Cardiac septum (tissue), 1 donor: Measurements from ENCODE around the gene SULT4A1. TPM values are rescaled to one million over a fixed set of nuclear protein-coding genes. Genes with fewer than 3 reads are reported as not detected.
"Not testable (repeated sequence)": the region's sequence is repeated elsewhere in the genome, so short reads cannot be mapped to it uniquely, and the experiment has no call there.

Source experiments
- DNase-seq: peaks from one replicate; pipeline ENCODE4 v3.0.0-alpha.2; 2020; ENCODE audit warnings: low spot score
- intact Hi-C: fragments of 100-400 bp; cut with DNase I; formaldehyde crosslinking; loops from one replicate; pipeline ENCODE4 v1.14.0; 2022
- long read RNA-seq: library from polyadenylated mRNA; unstranded; transcript quantifications from one replicate; pipeline ENCODE4 v2.0.0, GENCODE V29; 2021
- total RNA-seq: library from RNA; stranded (reverse); fragmentation: NEBNext Ultra II Directional; extraction: Animal tissue kit (Norgen Biotek cat#: 25700); gene quantifications from one replicate; pipeline ENCODE4 v1.2.1, GENCODE V29; 2021
- donor health status: DM: no; HTN: no; CAD: no.

The SULT4A1 gene, protein sequence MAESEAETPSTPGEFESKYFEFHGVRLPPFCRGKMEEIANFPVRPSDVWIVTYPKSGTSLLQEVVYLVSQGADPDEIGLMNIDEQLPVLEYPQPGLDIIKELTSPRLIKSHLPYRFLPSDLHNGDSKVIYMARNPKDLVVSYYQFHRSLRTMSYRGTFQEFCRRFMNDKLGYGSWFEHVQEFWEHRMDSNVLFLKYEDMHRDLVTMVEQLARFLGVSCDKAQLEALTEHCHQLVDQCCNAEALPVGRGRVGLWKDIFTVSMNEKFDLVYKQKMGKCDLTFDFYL
- total RNA-seq = 0.13 TPM
- long read RNA-seq = 0 reads

DNA sequence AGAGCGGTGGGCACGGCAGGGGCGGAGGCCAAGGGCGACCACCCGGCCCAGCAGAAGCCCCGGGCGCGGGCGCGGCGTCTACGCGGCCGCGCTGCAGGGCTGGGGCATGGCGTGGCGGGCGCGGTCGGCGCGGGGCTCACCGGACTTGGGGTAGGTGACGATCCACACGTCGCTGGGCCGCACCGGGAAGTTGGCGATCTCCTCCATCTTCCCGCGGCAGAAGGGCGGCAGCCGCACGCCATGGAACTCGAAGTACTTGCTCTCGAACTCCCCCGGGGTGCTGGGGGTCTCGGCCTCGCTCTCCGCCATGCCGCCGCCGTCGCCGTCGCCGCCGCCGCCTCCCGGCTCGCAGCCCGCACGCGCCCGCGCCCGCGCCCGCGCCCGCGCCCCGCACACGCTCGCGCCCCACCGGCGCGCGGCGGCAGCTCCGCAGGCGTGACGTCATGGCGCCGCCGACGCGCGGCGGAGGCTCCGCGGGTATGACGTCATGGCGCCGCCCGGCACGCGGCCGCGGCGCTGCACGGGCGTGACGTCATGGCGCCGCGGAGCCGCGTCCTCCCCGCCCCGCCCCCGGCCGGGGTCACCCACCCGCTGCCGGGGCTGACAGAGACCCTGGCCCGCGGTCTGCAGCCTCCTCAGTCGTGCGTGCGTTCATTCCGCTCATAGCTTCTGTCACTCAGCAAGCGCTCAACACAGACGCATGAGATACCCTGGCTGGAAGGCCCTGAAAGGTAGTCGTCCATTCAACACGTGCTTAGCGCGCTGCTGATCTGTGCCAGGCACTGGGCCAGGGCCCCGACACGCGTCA lies at the start of gene SULT4A1:
TSS of gene SULT4A1 (minus strand) at position 440 of the 808 bp plus-strand sequence. CDS start at position 309, 131 bp downstream.
- DNase-seq = peak; percentile 65
- intact Hi-C loops = no loop called here

DNA sequence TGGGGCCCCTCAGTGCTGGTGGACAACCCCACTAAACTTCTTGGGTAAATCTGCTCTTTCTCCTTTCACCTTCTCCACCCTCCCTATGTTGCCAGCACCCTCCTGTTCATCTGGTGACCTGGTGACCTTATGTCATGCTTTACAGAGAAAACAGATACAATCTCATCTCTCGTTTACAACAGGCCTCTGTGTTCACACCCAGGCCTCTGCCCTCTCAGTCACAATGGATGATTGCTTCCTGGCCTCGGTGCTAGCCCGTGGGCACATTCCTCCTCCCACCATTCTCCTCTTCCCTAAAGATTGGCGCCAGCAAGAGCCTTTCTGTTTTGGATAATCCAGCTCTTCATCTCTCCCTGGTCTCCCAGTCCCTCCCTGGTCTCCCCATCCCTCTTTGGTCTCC lies 49.0 kb upstream of the SULT4A1 start:
- intact Hi-C loops = no loop called here

DNA sequence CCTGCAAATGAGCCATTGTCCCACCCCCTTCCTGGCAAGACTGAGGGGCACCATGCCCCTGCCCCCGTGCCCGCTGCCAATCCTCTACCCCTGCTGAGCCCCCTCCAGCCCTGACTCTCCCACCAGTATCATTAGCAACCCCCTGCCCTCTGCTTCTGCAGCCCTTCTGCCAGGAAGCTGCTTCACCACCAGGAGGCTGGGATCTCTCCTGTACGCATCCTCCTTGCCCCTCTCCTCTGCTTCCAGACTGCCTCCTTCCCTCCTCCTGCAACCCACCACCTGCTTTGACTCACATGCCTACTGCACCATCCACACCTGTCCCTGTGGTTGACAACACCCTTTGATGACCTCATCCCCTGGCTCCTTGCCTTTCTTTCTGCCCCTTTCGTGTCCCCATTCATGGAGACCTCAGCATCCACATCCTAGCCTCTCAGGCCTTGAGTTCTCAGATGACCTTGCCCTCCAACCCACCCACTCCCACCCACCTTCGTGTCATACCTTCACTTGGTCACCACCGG lies 47.9 kb upstream of the SULT4A1 start:
- intact Hi-C loops = no loop called here
- DNase-seq = no peak

More for the DNA sequence above, 49.0 kb upstream of the SULT4A1 start:
- DNase-seq = no peak

DNA sequence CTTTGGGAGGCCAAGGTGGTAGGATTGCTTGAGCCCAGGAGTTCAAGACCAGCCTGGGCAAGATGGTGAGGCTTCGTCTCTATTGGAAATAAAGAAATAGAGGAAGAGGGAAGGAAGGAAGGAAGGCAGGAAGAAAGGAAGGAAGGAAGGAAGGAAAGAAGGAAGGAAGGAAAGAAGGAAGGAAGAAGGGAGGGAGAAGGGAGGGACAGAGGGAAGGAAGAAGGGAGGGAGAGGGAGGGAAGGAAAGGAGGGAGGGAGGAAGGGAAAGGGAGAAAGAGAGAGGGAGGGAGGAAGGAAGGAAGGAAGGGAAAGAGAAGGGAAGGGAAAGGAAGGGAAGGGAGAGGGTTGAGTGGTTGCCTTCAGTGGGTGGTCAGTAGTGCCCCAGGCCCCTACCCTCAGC lies 47.4 kb upstream of the SULT4A1 start:
- DNase-seq = no peak

DNA sequence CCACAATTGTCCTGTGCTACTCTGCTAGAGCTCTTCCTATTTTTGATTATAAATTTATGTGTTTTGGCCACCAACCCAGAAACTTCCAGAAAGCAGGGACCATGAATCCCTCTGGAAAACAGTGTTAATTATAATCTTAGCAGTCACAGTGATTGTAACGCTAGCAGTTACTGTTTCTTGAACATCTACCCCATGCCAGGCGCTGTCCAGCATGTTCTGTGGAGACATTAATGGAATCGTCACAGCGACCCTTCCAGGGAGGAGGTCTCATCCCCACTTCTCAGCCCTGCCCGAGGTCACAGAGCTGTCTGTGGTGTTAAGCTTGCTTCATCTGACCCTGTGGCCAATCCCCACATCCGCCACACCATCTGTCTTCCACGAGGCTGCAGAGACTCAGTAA lies 43.4 kb upstream of the SULT4A1 start:
- intact Hi-C loops = no loop called here

More for the DNA sequence above, 47.4 kb upstream of the SULT4A1 start:
- intact Hi-C loops = no loop called here

DNA sequence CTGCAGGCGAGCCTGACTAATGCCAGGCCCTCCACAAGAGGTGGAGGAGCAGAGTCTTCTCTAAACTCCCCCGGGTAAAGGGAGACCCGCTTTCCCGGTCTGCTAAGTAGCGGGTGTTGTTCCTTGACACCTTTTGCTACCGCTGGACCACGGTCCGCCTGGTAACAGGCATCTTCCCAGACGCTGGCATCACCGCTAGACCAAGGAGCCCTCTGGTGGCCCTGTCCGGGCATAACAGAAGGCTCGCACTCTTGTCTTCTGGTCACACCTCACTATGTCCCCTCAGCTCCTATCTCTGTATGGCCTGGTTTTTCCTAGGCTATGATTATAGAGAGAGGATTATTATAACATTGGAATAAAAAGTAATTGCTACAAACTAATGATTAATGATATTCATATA lies 42.1 kb upstream of the SULT4A1 start:
- DNase-seq, intact Hi-C loops: not testable (repeated sequence)

More for the DNA sequence above, 43.4 kb upstream of the SULT4A1 start:
- DNase-seq = no peak

DNA sequence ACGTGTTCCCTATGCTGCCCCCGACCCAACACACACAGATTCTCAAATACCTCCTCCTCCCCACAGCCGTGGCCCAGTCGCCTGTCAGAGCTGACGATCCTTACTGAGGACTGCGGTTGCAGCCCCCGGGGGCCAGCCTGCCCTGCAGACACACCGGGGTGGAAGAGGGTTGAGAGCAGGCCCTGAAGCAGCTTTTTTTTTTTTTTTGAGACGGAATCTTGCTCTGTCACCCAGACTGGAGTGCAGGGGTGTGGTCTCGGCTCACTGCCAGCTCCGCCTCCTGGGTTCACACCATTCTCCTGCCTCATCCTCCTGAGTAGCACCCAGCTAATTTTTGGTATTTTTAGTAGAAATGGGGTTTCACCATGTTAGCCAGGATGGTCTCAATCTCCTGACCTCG lies 40.7 kb upstream of the SULT4A1 start:
- intact Hi-C loops, DNase-seq: not testable (repeated sequence)

DNA sequence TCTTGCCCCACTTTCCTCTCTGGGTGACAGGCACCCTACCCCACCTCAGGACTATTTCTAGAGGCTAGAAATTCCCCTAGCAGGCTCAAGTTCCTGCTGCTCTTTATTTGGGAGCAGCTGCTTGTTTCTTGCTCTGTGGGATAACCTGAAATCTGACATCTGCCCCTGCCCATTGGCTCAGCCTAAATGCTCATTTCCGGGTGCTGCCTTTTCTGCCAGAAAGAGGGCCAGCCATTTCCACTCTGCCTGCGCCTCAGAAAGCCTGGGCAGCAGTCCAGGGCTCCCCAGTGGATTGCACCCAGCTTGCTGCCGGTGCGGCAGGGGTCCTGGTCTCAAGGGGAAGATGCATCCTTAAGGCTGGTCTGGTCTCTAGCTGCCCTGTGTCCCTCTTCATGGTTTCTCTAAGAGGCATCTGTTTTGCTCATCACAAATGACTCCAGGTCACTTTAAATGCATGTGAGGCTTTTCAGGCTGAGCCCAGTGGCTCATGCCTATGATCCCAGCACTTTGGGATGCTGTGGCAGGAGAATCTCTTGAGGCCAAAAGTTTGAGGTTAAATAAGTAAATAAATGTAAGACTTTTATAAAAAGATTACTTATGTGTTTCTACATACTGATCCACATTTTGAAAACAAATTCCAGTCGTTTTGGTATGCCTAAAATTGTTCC lies 39.8 kb upstream of the SULT4A1 start:
- intact Hi-C loops = no loop called here
- no peak for DNase-seq

DNA sequence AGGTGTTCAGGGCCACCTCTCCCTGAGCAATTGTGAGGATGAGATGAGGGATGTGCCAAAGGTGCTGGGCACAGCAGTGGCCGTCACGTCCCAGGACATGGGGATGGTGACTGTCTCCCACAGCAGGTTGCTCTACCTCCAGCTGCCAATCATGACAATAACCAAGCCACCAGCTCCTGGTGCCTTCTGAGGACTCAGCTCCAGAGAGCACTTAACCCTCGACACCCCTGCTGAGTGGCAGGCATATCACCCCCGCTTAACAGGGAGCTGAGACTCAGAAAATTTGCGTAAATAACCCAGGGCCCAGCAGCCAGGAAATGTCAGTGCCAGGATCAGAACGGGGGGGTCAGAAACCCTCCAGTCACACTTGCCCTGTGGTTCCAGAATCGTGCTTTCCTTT lies 37.9 kb upstream of the SULT4A1 start:
- DNase-seq = no peak
- intact Hi-C loops = no loop called here

DNA sequence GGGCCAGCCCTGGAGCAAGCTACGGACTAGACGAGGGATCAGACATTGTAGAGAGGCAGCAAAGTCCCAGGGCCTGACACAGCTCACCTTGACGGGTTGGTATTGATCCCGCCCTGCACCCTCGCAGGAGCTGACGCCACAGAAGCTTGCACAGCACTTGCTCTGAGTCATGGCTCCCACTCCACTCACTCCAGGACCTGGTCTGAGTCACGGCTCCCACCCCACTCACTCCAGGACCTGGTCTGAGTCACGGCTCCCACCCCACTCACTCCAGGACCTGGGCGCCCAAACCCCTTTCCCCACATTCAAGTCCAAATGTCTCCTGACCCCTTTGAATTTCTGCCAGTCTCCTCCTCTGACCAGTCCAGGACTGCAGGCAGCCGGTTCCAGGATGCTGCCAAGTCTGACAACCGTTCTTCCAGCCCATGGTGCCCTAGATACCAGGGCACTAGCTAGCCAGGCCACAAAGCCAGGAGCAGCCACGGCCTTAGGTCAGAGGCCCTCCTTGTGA lies 35.5 kb upstream of the SULT4A1 start:
- intact Hi-C loops = no loop called here
- DNase-seq = no peak

DNA sequence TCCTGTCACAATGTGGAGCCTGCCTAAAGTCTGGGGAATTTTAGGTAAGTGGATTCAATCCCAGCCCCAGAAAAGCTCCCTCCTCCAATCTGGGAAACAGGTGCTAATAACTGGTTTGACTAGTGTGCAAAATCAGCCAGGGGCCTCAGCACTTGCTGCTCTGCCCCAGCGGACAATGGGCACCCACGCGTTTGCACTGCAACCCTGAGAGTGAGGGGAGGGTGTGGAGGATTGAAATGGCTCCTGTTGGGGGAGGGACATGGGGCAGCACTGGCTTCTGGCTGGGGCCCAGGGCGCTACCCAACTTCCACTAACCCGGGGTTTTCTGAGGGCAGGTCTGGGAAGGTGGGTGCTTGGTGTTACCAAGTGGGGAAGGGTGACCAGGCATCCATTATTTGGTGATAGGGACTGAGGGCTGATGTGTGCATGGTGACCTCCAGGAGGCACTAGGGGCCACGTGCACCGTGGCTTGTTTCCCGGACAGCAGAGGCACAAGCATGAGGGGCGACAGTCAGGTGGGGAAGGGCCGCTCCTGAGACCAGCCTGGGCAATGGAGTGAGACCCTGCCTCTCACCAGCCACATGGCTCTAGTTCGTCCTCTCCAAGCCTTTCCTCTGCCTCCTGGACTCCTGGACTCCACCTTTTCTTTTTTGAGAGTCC lies 33.8 kb upstream of the SULT4A1 start:
- DNase-seq = no peak
- intact Hi-C loops = no loop called here

DNA sequence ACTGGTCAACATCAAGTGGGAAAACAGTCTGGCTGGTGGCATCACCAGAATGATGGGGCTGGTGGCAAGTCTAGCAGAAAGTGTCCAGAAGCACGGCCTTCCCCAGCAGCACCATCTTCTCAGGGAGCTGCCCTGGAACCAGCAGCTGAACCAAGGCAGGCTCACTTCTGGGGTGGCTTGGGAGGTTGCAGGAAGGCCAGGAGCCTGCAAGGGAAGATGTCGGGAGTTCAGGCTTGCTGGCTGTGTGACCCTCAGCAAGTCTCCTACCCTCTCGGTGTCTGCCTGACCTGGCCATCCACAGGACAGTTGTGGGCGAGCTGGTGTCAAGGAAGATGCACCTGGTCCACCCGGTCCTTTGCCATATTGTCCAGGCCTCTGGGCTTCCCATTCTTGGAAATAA lies 31.8 kb upstream of the SULT4A1 start:
- intact Hi-C loops = no loop called here
- no peak for DNase-seq

DNA sequence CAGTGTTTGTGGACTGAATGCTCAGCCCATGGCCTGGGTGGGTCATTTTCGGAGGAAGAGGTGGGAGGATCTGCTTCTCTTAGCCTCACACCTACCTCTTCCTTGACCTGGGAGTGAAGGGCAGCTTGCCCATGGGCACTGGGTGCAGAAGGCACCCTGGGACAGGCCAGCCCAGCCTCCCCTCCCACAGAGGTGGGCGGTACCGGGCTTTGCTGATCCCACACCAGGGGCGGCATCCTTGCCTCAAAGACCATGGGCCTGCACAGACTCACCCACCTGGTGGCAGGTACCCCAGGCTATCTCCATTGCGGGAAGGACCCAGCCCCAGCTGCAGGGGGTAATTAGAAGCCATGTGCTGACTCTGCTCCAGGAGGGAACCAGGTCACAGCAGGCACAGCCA lies 31.0 kb upstream of the SULT4A1 start:
- DNase-seq = no peak
- intact Hi-C loops = no loop called here

DNA sequence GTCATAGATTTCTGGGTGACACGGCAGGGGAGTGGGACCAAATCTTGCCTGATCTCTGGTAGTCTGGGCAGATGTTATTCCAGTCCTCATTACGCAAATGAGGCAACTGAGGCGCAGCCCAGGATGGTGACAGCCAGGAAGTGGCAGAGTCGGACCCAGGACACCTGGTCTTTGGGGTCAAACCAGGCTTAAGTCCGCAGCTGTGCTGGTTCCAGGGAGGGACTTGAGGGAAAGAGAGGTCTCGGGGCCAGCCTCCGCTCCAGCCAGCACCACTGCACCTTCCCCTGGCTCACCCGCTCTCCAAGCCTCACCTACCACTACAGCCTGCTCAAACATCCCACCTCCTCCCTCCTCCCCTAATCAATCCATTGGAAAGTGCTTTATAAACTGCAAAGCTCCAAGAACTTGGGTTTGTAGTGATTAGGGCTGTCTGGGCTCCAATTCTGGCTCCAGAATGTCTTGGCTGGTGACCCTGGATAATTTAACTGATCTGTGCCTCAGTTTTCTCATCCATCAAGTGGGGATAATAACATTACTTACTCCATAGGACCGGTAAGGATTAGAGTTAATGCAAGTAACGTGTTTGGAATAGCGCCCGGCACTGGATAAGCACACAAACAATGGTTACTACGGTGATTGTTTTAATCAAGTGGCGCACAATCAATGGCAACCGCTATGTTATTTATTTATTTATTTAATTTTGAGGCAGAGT lies 30.0 kb upstream of the SULT4A1 start:
- intact Hi-C loops = no loop called here

DNA sequence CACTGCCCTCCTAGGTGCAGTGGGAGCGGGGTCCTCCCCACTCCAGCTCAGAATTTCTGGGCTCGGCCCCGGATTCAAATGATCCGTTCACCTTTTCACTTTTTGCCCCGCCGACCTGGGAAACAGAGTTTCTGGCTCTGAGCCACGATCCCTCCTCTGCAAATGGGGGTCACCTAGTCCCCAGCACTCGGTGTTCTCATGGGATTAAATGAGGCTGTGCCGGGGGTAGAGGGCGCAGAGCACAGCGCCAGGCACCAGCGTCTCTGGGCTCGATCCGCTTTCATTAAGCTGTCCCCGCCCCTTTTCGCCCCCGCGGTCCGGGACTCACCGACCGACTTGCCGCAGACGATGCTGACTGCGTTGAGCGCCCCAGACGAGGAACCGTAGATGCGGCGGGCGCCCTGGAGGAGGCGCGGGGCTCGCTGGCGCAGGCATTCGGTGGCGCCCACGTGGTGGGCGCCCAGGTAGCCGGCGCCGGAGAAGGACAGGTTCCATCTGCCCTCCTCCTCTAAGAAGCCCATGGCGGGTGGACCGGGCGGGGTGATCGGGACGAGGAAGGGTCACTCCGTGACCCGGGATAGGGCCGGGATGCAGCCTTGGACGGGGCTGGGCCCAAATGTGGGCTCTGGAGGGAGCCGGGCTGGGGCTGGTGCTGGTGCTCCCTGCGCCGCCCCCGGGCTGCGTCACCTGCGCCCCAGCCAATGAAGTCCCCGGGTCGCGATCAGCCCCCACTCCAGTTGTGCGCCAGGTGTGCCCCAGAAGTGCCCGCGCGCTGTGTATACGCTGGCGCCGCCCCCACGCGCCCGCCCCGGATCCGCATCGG lies 29.3 kb upstream of the SULT4A1 start, which contains the start of gene PNPLA5:
TSS of gene PNPLA5 (minus strand) at position 654 of the 823 bp plus-strand sequence. CDS start at position 521, 133 bp downstream.
- intact Hi-C loops = no loop called here
- DNase-seq = peak; percentile 43

More for the DNA sequence above, 30.0 kb upstream of the SULT4A1 start:
- no peak for DNase-seq

DNA sequence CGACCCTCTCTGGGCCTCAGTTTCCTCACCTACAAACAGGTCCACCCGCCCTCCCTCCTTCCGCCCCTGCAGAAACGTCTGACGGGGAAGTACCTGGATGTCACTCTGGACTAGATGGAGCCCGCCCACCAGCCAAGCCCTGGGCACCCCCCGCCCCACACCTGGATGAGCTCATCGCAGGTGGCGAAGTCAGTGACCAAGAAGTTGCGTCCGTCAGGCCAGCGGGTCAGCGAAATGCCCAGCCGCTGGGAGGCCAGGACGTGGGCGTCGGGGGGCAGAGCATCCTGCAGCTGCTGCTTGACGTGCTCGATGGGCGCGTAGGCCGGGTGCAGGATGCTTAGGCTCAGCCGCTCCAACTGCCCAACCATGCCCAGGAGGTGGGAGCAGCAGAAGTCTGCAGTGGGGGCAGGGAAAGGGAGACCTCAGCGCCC lies 28.6 kb upstream of the SULT4A1 start:
- DNase-seq = peak; percentile 74
- intact Hi-C loops = no loop called here

DNA sequence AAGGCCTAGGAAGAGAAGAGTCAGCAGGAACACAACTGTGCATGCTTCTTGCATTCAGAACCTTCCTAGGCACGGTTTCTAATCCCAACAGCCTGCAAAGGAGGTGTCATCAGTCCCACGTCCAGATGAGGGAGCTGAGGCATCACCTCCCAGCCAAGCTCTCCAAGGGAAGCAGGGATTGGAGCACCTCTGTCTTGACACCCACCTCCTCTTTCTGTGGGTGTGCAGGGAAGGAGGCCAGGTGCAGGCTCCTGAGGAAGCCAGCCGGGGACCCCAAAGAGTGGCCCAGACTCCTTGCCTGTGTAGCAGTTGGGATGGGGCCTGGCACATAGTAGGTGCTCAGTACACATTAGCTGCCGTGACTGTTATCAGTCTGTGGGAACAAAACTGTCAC lies 27.5 kb upstream of the SULT4A1 start:
- intact Hi-C loops = loop anchor here (10.0 kb wide), 1 partner anchor 505 kb away; no protein-coding TSS in a partner anchor
- DNase-seq = peak; percentile 54
